Islet precursor cell (in vitro differentiated cells): ENCODE data around the gene F11.
"Not testable (repeated sequence)": the region's sequence is repeated elsewhere in the genome, so short reads cannot be mapped to it uniquely, and the experiment has no call there.

Experiments
- DNase-seq: peaks from one replicate; pipeline ENCODE4 v3.0.0-alpha.2; 2018

Gene F11

DNA sequence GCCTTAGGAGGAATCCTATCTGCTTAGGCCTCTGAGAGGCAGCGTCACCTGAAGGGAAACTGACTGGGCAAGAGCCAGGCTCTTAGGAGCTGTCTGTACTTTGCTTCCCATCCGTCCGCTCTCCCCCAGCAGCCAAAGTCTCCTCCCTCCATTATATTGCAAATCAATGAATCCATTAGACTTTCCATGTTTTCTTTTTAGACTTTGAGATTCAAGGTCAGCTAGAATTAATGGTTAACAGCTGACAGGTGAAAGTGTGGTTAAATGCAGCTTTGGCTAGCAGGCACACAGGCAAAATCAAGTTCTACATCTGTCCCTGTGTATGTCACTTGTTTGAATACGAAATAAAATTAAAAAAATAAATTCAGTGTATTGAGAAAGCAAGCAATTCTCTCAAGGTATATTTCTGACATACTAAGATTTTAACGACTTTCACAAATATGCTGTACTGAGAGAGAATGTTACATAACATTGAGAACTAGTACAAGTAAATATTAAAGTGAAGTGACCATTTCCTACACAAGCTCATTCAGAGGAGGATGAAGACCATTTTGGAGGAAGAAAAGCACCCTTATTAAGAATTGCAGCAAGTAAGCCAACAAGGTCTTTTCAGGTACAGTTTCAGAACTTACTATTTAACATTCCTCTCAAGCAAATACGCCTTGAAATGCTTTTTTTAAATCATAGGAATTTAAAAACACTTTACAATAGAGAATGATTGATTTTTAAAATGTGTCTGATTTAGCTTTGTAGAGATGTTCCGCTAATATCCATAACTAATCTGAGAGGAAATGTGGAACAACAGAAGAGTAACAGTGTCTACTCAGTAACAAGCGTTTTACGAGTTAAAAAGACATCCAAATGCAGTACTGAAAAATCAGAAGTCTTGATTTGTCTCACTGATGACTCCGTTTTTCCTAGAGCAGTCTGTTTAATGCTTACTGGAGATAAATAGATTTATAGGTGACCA lies at the start of gene F11:
TSS of gene F11 (plus strand) at position 507 of the 970 bp plus-strand sequence. CDS start 948 bp downstream, outside the sequence.
- no peak for DNase-seq

DNA sequence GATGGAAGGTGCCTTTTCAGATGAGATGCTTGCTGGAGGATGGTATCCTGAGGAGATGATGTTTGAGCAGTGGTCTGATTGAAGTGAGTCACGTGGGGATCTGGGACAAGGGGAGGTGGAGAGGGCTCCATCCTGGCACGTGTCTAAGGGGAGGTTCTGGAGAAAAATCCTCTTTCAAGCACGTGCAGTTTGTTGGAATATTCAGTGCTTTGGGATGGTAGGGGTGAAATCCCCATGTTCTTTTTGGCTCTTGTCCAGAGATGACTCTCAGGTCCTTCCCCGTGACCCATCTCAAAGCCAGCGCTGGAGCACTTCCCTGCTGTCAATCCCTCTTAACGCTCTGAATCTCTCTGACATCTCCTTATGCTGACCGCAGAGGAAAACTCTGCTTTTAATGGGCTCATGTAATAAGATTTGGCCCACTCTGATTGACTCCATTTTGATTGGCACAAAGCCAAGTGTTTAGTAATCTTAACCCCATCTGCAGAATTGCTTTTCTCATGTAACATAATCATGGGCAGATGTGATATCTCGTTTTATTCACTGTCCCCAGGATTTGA lies 49.4 kb upstream of the F11 start:
- DNase-seq = no peak

DNA sequence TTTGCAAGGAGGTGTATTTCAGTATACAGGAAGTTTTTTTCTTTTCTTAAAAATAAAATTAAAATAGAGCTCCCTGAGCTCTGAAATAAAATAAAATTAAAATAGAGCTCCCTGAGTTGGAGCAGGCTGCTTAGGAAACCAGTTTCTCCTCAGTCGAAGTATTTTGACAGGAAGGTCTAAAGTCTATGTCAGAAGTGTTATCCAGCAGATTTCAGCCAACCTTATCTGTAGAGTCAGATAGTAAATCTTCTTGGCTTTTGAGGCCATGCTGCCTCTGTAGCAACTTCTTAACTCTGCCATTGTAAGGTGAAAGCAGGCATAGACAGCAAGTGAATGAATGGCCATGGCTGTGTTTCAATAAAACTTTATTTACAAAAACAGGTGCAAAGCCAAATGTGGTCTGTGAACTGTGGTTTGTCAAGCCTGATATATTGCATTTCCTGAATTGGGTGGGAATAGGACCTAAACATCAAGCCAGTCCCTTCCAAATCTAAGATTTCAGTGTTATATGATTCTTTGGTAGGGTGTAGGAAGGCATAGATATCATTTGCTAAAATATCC lies 48.2 kb upstream of the F11 start:
- no peak for DNase-seq

DNA sequence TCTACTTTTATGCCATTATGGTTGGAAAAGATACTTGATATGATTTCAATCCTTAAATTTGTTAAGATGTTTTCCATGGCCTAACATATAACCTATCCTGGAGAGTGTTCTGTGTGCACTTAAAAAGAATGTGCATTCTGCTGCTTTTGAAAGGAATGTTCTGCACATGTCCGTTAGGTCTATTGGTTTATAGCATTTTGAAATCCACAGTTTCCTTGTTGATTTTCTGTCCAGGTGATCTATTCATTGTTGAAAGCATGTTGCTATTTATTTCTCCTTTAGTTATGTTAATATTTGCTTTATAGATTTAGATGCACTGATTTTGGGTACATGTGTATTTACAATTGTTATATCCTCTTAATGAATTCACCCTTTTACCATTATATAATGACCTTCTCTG lies 44.4 kb upstream of the F11 start:
- DNase-seq = no peak

DNA sequence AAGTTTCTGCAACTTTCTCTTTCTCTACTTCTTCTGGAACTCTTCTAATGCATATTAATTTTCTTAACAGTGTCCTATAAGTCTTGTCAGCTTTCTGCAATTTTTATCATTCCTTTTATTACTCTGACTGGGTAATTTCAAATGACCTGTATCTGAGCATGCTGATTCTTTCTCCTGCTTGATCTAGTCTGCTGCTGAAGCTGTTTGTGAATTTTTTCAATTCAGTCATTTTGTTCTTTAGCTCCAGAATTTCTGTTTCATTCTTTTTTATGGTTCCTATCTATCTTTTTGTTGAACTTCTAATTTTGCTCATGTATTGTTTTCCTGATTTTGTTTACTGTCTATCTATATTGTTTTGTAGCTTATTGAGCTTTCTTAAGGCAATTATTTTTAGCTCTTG lies 40.1 kb upstream of the F11 start:
- DNase-seq = no peak

DNA sequence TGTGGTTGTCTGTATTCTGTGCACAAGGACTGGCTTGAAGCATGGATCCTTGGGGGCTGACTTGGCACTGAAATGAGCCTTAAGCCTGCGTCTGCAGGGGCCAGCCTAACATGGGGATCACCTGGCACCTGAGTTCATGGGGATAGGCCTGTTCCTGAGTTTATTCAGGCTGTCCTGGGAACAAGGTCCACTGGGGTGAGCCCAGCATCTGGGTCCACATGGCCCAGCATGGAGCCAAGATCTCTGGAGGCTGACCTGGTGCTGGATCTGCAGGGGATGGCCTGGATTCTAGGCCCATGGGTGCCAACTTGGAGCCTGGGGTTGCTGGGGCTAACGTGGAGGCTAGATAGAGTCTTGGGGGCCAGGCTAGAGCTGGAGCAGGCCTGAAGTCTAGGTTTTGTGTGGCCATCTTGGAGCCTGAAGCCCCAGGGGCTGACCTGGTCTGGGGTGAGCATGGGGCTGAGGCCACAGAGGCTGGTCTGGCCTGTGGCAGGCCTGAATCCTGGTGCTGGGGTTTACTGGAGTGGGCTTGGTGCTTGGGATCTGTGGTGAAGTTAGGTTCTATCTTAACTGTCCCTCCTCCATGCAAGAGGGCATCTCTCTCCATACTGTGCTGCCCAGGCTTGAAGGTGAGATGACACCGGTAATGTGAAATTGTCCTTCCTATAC lies 39.3 kb upstream of the F11 start:
- no peak for DNase-seq

DNA sequence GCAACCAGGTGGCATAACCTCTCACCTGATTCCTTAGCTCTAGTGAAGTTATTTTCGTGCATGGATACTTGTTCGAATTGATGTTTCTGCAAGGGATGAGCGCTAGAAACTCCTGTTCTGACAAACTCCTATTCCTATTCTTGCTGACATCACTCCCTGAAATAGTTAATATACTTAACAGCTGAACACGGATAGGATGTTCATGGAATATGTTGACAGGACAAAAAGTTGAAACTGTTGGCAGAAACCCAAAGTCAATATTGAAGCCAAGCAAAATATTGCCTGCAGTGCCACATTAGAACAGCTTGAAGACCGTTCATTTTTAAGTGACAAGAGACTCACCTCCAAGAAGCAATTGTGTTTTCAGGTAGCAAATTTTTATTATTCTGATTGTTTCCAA lies 38.8 kb upstream of the F11 start, which contains the start of gene KLKB1:
TSS of gene KLKB1 (plus strand) at position 287 of the 400 bp plus-strand sequence. CDS start 689 bp downstream, outside the sequence.
- DNase-seq = no peak

DNA sequence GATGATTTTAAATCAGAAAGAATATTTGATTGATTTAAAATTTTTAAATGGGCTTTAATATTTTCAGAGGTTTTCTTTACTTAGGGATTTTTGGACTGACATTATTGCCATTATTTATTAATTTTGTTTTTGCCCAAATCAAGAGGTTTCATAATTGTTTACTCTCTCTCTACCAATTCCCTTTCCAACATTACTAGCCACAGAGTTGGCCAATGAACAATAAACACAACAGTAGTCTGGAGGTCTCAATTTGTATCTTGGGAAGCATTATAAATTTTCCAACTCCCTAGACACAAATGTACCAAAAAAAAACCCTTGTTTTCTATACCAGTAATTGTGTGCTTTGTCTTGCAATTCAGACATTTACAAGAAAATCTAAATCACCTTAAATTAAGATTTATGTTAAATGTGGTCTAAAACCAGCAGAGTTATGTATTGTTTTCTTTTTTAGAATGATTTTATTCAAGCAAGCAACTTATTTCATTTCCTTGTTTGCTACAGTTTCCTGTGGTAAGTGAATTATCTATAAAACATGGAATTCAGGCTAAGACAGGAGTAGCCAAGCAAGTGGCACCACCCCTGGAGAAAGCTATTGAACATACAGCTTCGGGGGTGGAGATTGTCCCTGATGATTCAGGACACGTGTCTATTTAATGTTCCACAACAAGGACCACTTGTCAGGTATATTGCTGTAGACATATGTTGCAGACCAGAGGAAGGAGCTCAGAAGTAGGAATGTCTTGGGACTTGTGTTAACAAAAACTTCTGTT lies 38.1 kb upstream of the F11 start:
- no peak for DNase-seq

DNA sequence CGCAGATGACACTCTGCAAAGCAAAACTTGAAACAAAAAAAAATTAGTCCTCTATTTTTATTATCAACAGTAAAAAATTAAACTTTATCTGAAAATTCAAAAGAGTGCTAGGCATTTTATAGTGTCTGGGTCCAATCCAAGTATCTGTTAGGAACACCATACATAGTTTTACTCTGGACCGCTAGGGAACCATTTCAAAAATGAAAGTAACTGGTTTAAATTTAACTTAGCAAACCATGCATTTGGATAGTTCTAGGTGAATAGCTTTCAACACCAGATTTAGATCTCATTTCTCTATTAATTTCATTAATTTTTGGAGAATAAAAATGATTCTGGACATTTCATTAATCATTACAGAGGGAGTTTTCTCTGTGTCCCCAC lies 37.5 kb upstream of the F11 start:
- no peak for DNase-seq

DNA sequence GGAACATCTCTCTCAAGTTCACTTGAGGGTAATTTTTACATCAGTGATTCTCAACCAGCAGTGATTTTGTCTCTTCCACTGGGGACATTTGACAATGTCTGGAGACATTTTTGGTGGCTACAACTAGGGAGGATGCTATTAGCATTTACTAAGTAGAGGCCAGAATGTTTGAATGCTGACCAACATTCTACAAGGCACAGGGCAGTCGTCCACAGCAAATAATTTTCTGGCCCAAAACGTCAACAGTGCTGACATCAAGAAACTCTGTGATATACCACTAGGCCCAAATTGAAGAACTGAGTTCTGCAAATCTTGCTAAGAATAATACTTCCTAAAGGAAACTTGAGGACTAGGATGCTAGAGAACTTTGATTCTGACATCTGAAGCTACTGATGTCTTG lies 31.6 kb upstream of the F11 start:
- DNase-seq = no peak

DNA sequence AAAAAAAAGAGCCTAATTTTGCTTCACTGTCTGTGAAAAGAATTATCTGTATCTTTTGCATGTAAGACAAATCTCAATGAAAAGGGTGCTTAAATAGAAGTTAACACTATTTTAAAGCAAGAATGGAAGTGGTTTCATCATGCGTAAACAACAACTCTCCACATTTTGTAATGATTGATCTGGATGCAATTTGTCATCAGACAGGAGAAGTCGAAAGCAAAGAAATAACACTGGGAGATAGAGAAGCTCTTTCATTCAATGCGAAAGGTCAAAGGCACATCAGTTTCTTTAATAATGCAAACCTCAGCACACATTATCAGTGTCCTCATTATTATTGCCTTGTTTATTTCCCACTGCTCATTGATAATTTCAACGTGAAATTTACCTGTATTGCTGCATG lies 29.9 kb upstream of the F11 start:
- no peak for DNase-seq

DNA sequence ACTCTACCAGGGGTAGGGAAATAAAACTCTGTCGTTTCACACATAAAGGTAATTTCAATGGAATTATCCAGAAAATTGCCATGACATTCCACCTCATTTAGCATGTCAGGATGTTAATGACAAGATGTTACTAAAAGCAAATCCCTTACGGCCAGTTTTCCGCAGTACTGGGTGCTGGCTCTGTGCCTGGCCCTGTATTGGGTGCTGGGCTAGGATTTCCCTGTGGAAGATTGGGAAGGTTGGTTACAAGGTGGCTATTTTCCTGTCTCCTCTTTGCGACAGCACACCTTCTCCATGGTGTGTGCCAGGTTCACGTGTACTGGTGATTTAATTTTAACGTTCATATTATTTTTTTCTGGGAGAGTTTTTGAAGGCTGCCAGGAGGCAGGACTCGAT lies 25.5 kb upstream of the F11 start:
- no peak for DNase-seq

DNA sequence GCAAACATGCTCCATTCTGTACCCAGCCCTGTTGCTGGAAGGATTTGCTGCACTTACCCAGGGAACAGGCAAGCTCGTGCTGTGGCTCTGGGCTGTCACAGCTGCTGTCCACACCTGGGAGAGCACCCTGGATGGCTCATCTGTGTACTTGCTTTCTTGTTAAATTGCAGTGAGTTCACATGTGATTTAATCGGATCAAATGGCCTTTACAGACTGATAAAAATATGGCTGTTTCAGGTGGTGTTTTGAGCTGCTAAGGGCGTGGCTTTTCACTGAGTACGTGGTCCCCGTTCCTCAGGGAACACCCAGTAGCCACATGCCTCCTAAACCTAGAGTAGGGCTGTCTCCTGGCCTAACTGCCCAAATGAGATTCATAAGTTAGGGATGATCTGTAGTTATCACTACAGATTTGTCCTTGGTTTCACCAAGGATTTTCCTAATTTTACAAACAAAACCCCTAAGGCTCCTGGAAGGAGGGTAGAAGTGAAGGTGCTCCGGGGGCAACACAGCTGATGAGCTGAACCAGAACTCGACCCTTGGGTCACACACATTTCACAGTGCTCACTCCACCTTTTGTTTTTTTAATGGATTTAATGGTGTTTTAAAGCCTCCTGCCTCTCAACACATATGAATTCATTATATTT lies 25.0 kb upstream of the F11 start:
- no peak for DNase-seq

DNA sequence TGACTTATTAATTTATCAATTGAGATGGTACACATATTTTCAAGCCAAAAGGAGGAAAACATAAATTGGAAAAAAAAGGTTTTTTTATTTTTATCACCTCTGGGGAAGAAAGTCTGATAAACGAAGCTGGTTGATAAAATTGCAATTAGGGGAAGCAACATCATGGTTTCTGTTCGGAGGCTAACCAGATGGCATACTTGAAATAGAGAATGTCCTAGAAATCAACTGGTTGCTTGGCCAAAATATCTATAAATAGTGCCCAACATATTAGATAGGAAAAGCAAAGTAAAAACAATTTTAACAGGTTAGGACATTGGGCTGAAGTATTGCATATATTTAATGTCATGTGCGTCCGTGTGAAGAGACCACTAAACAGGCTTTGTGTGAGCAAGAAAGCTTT lies 24.4 kb upstream of the F11 start:
- no peak for DNase-seq

DNA sequence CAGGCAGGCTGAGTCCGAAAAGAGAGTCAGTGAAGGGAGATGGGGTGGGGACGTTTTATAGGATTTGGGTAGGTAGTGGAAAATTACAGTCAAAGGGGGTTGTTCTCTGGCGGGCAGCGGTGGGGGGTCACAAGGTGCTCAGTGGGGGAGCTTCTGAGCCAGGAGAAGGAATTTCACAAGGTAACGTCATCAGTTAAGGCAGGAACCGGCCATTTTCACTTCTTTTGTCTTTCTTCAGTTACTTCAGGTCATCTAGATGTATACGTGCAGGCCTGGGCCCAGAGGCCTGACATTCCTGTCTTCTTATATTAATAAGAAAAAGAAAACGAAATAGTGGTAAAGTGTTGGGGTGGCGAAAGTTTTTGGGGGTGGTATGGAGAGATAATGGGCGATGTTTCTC lies 24.0 kb upstream of the F11 start:
- DNase-seq = not testable (repeated sequence)

DNA sequence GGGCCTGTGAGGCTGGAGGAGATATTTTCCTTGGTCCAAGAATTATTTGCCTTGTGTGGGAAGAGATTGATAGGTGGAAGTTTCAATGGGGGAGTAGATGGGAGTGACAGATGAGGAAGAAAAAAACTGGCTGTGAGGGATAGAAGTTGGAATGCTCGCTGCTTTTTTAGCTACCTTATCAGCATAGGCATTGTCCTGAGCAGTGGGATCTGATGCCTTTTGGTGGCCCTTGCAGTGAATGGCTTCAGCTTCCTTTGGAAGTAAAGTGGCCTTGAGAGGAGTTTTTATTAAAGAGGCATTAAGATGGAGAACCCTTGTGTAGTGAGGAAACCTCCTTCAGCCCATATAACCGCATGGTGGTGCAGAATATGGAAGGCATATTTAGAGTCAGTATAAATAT lies 22.7 kb upstream of the F11 start:
- no peak for DNase-seq

DNA sequence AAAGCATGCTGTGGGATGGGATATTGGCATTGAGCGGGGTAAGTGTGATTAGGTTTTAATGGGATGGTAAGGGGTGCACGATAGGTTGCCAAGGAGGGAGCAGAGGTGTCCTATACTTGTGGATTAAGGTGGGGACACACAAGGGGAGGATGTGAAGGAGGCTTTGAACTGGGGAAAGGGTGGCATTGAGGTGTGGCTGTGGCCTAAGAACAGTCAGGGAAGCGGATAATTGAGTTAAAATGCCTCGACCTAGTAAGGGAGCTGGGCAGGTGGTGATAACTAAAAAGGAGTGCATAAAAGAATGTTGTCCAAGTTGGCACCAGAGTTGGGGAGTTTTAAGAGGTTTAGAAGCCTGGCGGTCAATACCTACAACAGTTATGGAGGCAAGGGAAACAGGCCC lies 21.2 kb upstream of the F11 start:
- DNase-seq = no peak

DNA sequence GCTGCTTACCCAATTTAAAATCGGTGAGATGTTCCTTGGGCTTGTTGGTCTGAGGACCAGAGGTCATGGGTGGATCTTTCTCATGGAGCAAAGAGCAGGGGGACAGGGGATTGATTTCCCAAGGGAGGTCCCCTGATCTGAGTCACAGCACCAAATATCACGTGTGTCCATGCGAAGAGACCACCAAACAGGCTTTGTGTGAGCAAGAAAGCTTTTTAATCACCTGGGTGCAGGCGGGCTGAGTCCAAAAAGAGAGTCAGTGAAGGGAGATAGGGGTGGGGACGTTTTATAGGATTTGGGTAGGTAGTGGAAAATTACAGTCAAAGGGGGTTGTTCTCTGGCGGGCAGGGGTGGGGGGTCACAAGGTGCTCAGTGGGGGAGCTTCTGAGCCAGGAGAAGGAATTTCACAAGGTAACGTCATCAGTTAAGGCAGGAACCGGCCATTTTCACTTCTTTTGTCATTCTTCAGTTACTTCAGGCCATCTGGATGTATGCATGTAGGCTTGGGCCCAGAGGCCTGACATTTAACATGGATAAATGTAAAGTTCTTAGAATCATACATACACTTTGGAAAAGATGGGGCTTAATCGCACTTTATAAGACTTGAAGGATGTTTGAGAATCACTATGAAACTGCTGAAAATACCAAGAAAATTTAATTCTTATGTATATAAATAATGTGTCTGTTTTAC lies 18.8 kb upstream of the F11 start:
- DNase-seq = not testable (repeated sequence)

DNA sequence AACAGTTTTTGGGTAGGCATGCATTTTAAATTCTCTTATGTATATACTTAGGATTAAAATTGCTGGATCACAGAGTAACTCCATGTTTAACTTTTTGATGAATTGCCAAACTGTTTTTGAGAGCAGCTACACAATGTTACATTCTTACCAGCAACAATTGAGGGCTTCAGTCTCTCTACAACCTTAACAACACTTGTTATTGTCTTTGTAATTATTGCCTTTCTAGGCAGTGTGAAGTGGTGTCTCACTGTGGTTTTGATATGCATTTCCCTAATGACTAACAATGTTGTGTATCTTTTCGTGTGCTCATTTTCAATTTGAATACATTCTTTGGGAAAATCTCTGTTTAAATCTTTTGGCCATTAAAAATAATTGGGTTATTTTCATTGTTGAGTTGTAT lies 17.3 kb upstream of the F11 start:
- no peak for DNase-seq

DNA sequence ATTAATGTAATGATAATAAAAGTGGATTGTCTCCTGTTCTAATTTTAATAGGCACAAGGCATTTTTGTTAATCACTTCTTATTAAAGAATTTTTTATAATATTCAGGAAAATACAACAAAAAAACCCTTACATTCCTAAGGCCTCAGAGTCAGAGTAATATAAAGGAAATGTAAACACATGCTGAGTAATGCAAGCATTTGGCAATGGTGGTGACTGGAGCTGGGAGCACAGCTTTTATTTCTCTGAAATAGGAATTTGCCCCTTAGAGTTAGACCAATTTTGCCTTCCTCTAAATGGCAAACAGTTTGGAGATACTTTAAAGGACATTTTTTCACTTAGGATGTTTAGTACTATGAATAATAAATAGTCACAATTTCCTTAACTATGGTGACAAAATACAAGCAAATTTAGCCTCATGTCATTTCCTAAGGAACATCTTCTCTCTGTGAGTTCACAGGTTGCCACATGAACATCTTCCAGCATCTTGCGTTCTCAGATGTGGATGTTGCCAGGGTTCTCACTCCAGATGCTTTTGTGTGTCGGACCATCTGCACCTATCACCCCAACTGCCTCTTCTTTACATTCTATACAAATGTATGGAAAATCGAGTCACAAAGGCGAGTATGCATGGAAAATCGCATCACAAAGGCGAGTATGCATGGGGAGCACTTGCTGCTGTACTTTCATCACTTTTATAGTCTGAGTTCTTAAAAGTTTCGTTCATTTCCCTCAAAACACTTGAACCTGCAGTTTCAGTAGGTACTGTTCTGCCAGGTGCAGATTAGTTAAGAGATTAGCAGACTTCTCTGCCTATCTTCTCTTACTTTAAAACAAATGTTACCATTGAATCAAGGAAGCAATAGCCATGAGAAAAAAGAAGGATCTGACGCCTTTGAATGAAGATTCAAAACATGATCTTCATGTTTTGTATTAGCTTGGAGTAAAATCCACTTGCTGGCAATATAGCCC lies 15.9 kb upstream of the F11 start:
- no peak for DNase-seq
